Measurements from ENCODE around the gene ANO2.

The ANO2 gene

GRCh38 chr12:5533368-5533767, 411.7 kb downstream of the ANO2 start:
- H3K4me2 ChIP-seq (ENCODE audit: low read length): no peak overlapping the region
- H3K4me3 ChIP-seq (ENCODE audit: low read length): no peak overlapping the region
- peaks cover 20% of the 10 kb centered on the region for H3K27me3 ChIP-seq (ENCODE audit: low read depth, low read length)
- TF ChIP-seq CTCF (IDR thresholded peaks at IDR 0.05; ENCODE audit: low read depth, low read length) (no peak), EZH2phosphoT487 (IDR thresholded peaks at IDR 0.05; ENCODE audit: low read depth) (no peak)
- H3K79me2 ChIP-seq (ENCODE audit: low read length): no peaks in the 10 kb centered on the region
- H3K4me1 ChIP-seq (ENCODE audit: low read length): no peaks in the 10 kb centered on the region
- H3K9ac ChIP-seq (ENCODE audit: low read length): no peak overlapping the region
- H3K36me3 ChIP-seq (replicated peaks; ENCODE audit: low read depth, low read length): no peaks in the 10 kb centered on the region
- H3K27ac ChIP-seq (ENCODE audit: low read length): no peak overlapping the region
- H2AFZ ChIP-seq (ENCODE audit: low read depth, low read length): no peak overlapping the region
- H3K9me3 ChIP-seq (ENCODE audit: insufficient read depth, low read length): no peaks in the 10 kb centered on the region
- H4K20me1 ChIP-seq (ENCODE audit: insufficient read depth, low read length): no peaks in the 10 kb centered on the region

- no peaks in the 10 kb centered on the region for H3K79me2 ChIP-seq (ENCODE audit: low read length)
- TF ChIP-seq CTCF (IDR thresholded peaks at IDR 0.05; ENCODE audit: low read depth, low read length) (no peak), EZH2phosphoT487 (IDR thresholded peaks at IDR 0.05; ENCODE audit: low read depth) (no peak)
- no peak overlapping the region for H3K9ac ChIP-seq (ENCODE audit: low read length)
- no peaks in the 10 kb centered on the region for H4K20me1 ChIP-seq (ENCODE audit: insufficient read depth, low read length)
- H3K9me3 ChIP-seq (ENCODE audit: insufficient read depth, low read length): no peaks in the 10 kb centered on the region
- no peak overlapping the region for H3K4me3 ChIP-seq (ENCODE audit: low read length)
- no peaks in the 10 kb centered on the region for H3K4me1 ChIP-seq (ENCODE audit: low read length)
- H3K4me2 ChIP-seq (ENCODE audit: low read length): no peak overlapping the region
- no peak overlapping the region for H2AFZ ChIP-seq (ENCODE audit: low read depth, low read length)
- no peaks in the 10 kb centered on the region for H3K36me3 ChIP-seq (replicated peaks; ENCODE audit: low read depth, low read length)
- 0 out of 2 replicates have a peak, but pooled peaks cover 11% of the 10 kb centered on the region for H3K27me3 ChIP-seq (ENCODE audit: low read depth, low read length)
- no peak overlapping the region for H3K27ac ChIP-seq (ENCODE audit: low read length)
These were observed 419.2 kb downstream of the ANO2 start for GRCh38 chr12:5525783-5526367.

GRCh38 chr12:5524769-5525436, 420.2 kb downstream of the ANO2 start:
- H3K4me1 ChIP-seq (ENCODE audit: low read length): no peaks in the 10 kb centered on the region
- H3K9ac ChIP-seq (ENCODE audit: low read length): no peak overlapping the region
- 0 out of 2 replicates have a peak, but pooled peaks cover 6% of the 10 kb centered on the region for H3K27me3 ChIP-seq (ENCODE audit: low read depth, low read length)

More at GRCh38 chr12:5524769-5525436, 420.2 kb downstream of the ANO2 start:
- H3K4me3 ChIP-seq (ENCODE audit: low read length): no peak overlapping the region
- no peaks in the 10 kb centered on the region for H3K79me2 ChIP-seq (ENCODE audit: low read length)
- H4K20me1 ChIP-seq (ENCODE audit: insufficient read depth, low read length): no peaks in the 10 kb centered on the region
- TF ChIP-seq EZH2phosphoT487 (IDR thresholded peaks at IDR 0.05; ENCODE audit: low read depth) (no peak), CTCF (IDR thresholded peaks at IDR 0.05; ENCODE audit: low read depth, low read length) (no peak)
- H3K27ac ChIP-seq (ENCODE audit: low read length): no peak overlapping the region
- no peak overlapping the region for H2AFZ ChIP-seq (ENCODE audit: low read depth, low read length)
- no peaks in the 10 kb centered on the region for H3K36me3 ChIP-seq (replicated peaks; ENCODE audit: low read depth, low read length)
- H3K4me2 ChIP-seq (ENCODE audit: low read length): no peak overlapping the region
- H3K9me3 ChIP-seq (ENCODE audit: insufficient read depth, low read length): no peaks in the 10 kb centered on the region
